AG10803 (cell line): ENCODE data around the gene TOMM22.
A peak's percentile ranks its signal among the peaks of the same experiment; 100 is the strongest.

Experiments
- DNase-seq: peaks from one replicate; pipeline ENCODE4 v3.0.0; 2010; ENCODE audit warnings: low read depth
- H3K4me3 ChIP-seq: 2 replicates; pipeline ENCODE4 v1.5.1; 2011; ENCODE audit warnings: mild to moderate bottlenecking, low read length, control low read depth
- CTCF ChIP-seq: conservative IDR thresholded peaks from 2 replicates; pipeline ENCODE4 v1.5.1; 2011; ENCODE audit warnings: mild to moderate bottlenecking, low read length, control low read depth, inconsistent platforms

TOMM22 gene

GRCh38 chr22:38696606-38697424 lies 15.1 kb downstream of the TOMM22 start:
- no peak overlapping the region for H3K4me3 ChIP-seq
- DNase-seq: peak; percentile 75
- TF ChIP-seq CTCF: no peak

GRCh38 chr22:38697425-38698089 lies 15.8 kb downstream of the TOMM22 start:
- TF ChIP-seq CTCF: no peak
- no peak overlapping the region for H3K4me3 ChIP-seq
- peak; percentile 47 for DNase-seq

GRCh38 chr22:38698407-38699094 lies 16.8 kb downstream of the TOMM22 start:
- peak overlapping the region; percentile 81; the same call in 1 of the 2 replicates for H3K4me3 ChIP-seq
- TF ChIP-seq CTCF: no peak
- no peak for DNase-seq

- H3K4me3 ChIP-seq: peak overlapping the region; percentile 81
- DNase-seq: no peak
- no peak for TF ChIP-seq CTCF
Measured at GRCh38 chr22:38699143-38699542, 17.4 kb downstream of the TOMM22 start.

- peak overlapping the region; percentile 81 for H3K4me3 ChIP-seq
- DNase-seq: peak; percentile 63
- TF ChIP-seq CTCF: peak; percentile 16
Measured at GRCh38 chr22:38699784-38700183, 18.0 kb downstream of the TOMM22 start.

- DNase-seq: peak; percentile 46
- peak overlapping the region; percentile 81 for H3K4me3 ChIP-seq
- no peak for TF ChIP-seq CTCF
Measured at GRCh38 chr22:38700270-38700788, 18.6 kb downstream of the TOMM22 start.
